Stimulated activated CD8-positive, alpha-beta memory T cell treated with anti-CD3 and anti-CD28 coated beads, Interleukin-7, amount 100 ng/mL, for 24 hours (primary cell): ENCODE measurements around the gene VWA8.
A peak's percentile ranks its signal among the peaks of the same experiment; 100 is the strongest.

Experiments
- DNase-seq: peaks from one replicate; pipeline ENCODE4 v3.0.0-alpha.2; 2020; ENCODE audit warnings: low read depth

VWA8 gene

GRCh38 chr13:41960637-41961465 lies at the start of gene VWA8:
TSS of gene VWA8 (minus strand) at chr13:41961109. CDS start at chr13:41961015, 94 bp downstream.
- DNase-seq: peak; percentile 62

- no peak for DNase-seq
Observed at GRCh38 chr13:42009057-42009456, 48.1 kb upstream of the VWA8 start.

DNA sequence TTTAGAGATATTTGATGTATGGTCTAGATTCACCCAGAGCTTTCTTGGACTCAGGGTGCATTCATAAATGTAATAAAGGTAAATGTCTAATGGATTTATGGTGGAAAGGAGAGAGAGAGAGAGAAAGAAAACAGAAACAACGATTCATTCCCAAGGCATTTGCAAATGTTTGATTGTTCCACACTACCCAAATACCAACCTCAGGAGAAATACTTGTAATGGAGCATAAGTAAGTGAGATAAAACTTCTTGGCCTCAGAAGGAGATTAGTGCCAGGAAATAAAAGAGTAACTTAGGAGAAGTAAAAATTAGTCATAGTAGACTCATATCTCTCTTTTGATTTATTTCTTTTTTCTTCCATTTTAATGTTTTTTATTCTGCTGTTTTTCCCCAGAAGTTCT lies 46.9 kb upstream of the VWA8 start:
- DNase-seq: no peak

GRCh38 chr13:42002066-42002465 lies 41.2 kb upstream of the VWA8 start:
- no peak for DNase-seq

GRCh38 chr13:42001580-42001979 lies 40.7 kb upstream of the VWA8 start:
- no peak for DNase-seq

DNA sequence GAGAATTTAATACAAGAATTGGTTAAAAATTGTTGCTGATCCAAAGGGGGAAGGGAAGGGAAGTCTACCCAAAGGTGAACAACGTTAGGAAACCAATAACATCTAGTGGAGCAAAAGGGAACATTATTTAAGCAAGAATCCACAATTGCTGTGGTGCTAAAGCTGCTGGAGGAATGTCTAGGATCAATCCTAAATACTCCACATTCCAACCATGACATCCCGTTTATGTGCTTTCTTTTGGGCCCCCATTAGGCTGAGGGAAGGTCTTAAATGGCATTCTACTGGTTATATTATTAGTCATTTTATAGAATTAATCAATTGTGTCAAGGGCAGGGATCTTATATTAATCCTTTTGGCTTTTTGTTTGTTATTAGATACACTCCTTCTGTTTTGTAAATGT lies 39.9 kb upstream of the VWA8 start:
- no peak for DNase-seq

- no peak for DNase-seq
Observed at GRCh38 chr13:41997396-41997795, 36.5 kb upstream of the VWA8 start.

DNA sequence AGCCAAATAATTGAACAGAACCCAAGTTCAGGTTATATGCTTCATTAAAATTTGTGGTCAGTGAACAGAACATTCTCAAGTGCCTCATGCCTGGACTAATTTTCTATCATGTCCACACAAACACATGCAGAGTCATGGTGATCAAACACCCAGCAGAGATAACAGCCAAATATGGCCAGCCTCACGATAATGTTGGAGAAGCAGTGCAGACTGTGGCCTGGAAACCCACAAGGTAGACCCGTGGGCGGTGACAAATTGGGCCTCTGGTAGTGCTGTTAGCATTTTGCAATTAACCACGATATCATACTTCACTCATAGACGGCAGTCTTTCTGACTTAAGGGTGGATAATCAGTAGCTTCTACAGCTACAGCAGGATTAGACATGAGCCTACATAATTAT lies 35.0 kb upstream of the VWA8 start:
- DNase-seq: no peak

GRCh38 chr13:41995336-41995735 lies 34.4 kb upstream of the VWA8 start:
- DNase-seq: no peak

DNA sequence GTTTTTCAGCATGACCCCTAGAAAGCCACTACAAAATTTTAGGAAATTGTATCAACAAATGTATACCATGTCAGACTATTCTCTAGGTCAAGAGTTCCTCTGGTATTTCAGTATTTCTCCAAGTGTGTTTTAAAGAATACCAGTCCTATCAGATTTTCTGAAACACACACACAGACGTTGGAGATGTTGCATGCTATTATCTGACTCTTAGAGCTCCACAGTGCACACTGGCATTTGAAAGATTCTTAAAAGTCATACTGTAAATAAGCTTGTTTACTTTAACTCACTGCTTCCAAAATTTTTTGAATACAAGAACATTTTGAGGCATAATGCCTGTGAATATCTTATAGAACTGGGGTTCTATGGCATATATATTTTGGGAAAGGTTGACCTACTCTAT lies 33.8 kb upstream of the VWA8 start:
- no peak for DNase-seq

DNA sequence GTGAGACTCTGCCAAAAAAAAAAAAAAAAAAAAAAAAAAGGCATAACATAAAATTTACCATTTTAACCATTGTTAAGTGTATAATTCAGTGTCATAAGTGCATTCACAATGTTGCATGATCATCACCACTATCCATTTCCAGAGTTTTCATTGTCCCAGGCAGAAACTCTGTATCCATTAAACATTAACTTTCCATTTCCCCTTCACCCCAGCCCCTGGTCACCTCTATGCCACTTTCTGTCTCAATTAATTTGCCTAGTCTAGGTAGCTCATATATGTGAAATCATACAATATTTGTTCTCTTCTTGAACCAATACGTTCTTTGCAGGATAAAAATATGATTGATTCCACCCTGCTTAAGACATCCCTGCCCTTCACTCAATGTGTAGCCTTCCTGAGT lies 31.0 kb upstream of the VWA8 start:
- DNase-seq: no peak

- no peak for DNase-seq
Observed at GRCh38 chr13:41988244-41988643, 27.3 kb upstream of the VWA8 start.

DNA sequence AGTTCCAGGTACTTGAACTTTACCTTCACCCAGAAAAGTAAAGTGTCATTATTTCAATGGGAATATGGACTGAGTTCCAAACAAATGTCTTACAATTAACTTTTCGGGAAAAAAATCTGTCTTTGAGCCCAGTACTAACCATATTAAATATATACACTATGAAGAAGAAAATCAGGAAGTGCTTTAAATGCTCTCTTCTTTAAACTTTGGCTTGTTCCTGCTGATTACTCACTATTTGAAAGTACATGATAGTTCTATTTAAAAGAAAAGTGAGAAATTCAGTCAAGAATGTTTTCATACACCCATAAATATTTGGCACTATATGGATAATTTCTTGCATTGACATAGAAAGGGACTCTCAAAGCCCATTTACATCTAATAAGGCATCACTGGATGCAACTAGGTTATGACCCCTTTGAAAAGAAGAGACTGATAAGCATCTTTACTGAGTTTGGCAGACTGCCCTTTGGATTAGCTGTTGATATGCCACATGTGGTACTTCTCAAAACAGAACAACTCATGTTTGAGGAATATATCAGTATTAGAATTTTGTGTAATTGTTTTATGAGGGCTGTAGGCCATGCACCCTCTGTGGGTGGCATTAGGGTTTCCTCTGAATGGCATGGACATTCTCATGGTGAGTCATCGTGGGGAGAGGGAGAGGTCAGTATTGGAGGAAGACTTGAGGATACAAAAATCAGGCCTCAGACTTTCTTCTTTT lies 25.0 kb upstream of the VWA8 start:
- DNase-seq: no peak

DNA sequence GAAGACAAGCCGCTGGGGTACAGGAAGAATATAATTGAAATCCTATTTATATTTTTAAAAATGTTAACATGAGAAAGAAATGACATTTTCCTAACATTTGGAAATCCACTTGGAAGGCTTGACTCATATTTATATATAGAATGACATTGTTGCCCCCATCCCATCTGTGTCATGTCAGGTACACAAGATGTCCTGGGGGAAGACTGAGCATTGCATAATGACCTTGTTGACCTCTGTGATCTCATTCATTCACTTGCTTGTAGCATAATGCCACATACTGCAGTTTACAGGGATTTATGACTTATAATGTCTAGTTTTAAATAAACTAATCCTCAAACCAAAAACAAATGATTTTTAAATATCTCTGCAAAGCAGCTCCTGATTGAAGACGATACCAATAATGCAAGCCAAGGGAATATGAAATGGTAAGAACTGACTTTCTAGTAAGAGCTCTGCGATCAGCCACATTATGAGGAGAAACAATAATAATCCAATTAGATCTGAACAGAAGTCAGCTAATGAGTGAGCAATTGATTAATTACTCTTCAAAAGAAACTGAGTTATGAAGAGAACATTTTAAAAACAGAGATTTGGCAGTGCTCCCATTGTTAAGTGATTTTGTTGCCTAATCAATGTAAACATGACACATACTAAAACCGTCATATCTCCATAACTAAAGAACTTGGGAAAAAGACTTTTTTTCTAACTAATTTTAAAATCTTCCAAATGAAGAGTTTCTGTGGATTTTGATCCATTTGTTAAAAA lies 21.2 kb upstream of the VWA8 start:
- DNase-seq: no peak

- DNase-seq: no peak
Observed at GRCh38 chr13:41978007-41978406, 17.1 kb upstream of the VWA8 start.

DNA sequence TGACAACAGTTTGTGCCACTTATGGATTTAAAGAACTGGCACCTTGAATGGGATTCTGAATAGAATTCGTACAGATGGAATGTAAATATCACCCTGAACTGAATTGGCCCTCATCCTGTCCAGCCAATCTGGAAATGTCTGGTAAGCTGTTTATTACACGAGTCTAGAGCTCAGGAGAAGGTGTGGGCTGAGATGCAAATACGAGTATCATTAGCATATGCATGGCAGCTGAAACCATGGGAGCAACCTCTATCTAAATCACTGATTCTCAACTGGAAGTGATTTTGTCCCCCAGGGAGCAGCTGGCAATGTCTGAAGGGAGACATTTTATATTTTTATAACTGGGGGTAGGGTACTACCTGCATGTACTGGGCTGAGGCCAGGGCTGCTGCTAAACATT lies 15.6 kb upstream of the VWA8 start:
- no peak for DNase-seq

DNA sequence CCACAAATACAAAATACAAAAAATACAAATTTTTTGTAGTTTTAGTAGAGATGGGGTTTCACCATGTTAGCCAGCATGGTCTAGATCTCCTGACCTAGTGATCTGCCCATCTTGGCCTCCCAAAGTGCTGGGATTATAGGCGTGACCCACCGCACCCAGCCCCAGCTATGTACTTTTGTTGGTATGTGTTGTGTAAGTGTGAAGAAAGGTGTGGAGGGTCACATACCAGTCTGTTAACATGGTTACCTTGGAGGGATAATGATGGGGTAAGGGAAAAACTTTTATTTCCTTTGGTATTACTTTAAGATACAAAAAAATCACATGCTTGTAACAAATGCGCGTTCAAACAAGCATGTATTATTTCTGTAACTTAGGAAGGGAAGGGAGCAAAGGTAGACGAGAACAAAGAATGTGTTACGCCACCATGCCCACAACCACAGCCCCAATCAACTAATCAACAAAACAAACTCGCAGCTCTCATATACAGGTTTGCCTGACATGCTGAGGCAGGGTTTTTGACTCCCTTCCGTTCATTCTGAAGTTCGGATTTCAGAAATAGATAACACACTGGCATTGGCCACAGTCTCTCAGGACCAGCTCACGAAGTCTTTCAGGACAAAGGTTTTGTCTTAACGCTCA lies 13.5 kb upstream of the VWA8 start:
- no peak for DNase-seq

- DNase-seq: no peak
Observed at GRCh38 chr13:41973247-41973741, 12.4 kb upstream of the VWA8 start.

DNA sequence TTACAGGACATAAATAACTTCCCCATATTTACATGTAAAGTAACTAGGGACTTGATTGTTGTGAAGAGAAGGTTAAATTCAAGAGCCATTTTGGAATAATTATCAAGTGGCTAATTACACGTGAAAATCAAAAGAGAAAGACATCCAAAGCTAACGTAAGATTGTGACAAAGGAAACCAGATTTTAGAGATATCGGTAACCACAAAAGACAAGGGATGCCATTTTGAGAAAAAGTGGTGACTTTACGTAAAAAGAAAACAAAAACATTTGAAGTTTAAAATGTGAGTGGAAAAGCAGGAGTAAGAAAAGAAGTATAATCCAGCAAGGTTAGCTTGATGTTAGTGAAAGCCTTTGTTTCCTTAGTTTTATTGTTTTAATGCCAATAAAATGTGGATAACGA lies 10.9 kb upstream of the VWA8 start:
- no peak for DNase-seq

DNA sequence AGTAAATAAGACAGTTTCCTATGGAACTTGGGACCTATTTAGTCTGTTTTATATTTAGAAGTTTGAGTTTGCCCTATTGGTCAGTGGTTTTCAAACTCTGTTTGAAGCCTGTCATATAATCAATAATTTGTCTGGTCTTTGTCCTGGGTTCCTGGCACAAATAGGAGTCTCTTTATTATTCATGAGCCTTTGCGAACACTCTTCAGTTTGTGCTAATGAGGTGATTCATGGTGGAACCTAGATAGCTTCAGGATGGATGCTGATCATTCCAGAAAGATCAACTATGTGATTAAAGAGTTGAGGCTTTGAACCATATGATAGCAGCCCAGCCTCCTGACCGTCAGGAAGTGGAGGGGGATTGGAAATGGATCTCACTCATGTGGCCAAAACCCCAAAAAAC lies 10.0 kb upstream of the VWA8 start:
- no peak for DNase-seq

DNA sequence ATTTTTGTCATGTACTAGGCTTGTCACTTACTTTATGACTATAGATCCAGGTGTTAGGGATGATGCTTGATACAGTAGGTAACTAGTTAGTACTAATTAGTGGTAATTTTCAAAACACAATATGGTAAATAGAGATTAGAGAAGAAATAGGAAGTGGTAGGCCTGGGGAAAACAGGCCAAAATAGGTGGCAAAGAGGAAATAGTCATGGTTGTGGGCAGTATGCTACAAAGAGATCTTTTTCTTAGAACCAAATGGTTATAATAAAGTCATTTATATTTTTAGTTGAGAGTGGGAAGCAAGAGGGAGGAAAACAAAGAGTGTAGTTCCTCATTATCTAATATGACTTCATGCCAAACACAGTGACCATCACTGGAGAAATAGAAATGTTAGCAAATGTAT lies 9.1 kb upstream of the VWA8 start:
- no peak for DNase-seq

DNA sequence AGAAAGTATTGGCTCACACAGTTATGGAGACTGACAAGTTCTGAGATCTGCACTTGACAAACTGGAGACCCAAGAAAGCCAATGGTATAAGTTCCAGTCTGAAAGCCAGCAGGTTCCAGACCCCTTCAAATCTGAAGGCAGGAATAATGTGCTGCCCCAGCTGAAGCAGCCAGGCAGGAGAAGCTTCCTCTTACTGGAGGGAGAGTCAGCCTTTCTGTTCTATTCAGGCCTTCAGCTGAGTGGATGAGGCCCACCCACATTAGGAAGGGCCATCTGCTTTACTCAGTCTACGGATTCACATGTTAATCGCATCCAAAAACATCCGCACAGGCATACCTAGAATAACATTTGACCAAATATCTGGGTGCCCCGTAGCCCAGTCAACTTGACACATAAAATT lies 8.2 kb upstream of the VWA8 start:
- no peak for DNase-seq
